GM06990 (cell line): Measurements from ENCODE around the gene ZNF526.

Source experiments
- DNase-seq: peaks from one replicate; pipeline ENCODE4 v3.0.0-alpha.2; 2011; ENCODE audit not compliant: insufficient read length; ENCODE audit errors: extremely low read depth
- H3K27me3 ChIP-seq: replicated peaks from 2 replicates; pipeline ENCODE4 v1.6.0; 2011; ENCODE audit warnings: low read length; ENCODE audit not compliant: control insufficient read depth, insufficient read depth
- H3K36me3 ChIP-seq: 2 replicates; pipeline ENCODE4 v1.5.1; 2011; ENCODE audit warnings: low read length; ENCODE audit not compliant: control insufficient read depth, insufficient read depth
- H3K4me3 ChIP-seq: replicated peaks from 2 replicates; pipeline ENCODE4 v1.5.1; 2011; ENCODE audit warnings: low read depth, mild to moderate bottlenecking, control low read depth, low read length
- CTCF ChIP-seq: IDR thresholded peaks from 2 replicates; pipeline ENCODE4 v1.5.1; 2011; ENCODE audit warnings: low read length, control low read depth, mild to moderate bottlenecking, inconsistent platforms; ENCODE audit not compliant: insufficient read depth, poor library complexity, severe bottlenecking

ZNF526 gene

GRCh38 chr19:42191855-42192254, 28.3 kb upstream of the ZNF526 start:
- H3K27me3 ChIP-seq: no peaks in the 10 kb centered on the region

GRCh38 chr19:42193294-42193693, 26.8 kb upstream of the ZNF526 start:
- peaks cover 5% of the 10 kb centered on the region for H3K36me3 ChIP-seq
- no peaks in the 10 kb centered on the region for H3K27me3 ChIP-seq
- H3K4me3 ChIP-seq: no peak overlapping the region
- no peak for DNase-seq
- no peak for TF ChIP-seq CTCF

More at GRCh38 chr19:42191855-42192254, 28.3 kb upstream of the ZNF526 start:
- no peak for DNase-seq
- Histone ChIP-seq H3K4me3 (no peak overlapping the region), H3K36me3 (peaks cover 2% of the 10 kb centered on the region)
- TF ChIP-seq CTCF: no peak

- H3K4me3 ChIP-seq: no peak overlapping the region
- no peak for TF ChIP-seq CTCF
- H3K27me3 ChIP-seq: no peaks in the 10 kb centered on the region
- no peak for DNase-seq
- H3K36me3 ChIP-seq: peaks cover 7% of the 10 kb centered on the region
Observed at GRCh38 chr19:42193706-42194105, 26.4 kb upstream of the ZNF526 start.

- TF ChIP-seq CTCF: no peak
- peaks cover 10% of the 10 kb centered on the region for H3K36me3 ChIP-seq
- no peak for DNase-seq
- no peaks in the 10 kb centered on the region for H3K27me3 ChIP-seq
- no peak overlapping the region for H3K4me3 ChIP-seq
Observed at GRCh38 chr19:42196011-42197001, 23.8 kb upstream of the ZNF526 start.

GRCh38 chr19:42197375-42197817, 22.7 kb upstream of the ZNF526 start:
- DNase-seq: no peak
- H3K27me3 ChIP-seq: no peaks in the 10 kb centered on the region
- H3K36me3 ChIP-seq: peaks cover 10% of the 10 kb centered on the region
- H3K4me3 ChIP-seq: no peak overlapping the region
- TF ChIP-seq CTCF: no peak
